HepG2 (cell line): ENCODE results near the gene CNEP1R1. TPM values are rescaled to one million over a fixed set of nuclear protein-coding genes. Genes with fewer than 3 reads are reported as not detected.

Source experiments
- E2F2 ChIP-seq: sonication (generic); formaldehyde crosslinking; IDR thresholded peaks from 2 replicates; pipeline ENCODE4 v1.4.0; 2020; ENCODE audit warnings: missing genetic modification reagents, borderline replicate concordance
- EEA1 ChIP-seq: sonication (generic); formaldehyde crosslinking; IDR thresholded peaks from 2 replicates; pipeline ENCODE4 v1.5.1; 2020; ENCODE audit warnings: mild to moderate bottlenecking, missing genetic modification reagents, borderline replicate concordance
- GZF1 ChIP-seq: sonication (generic); formaldehyde crosslinking; IDR thresholded peaks from 2 replicates; pipeline ENCODE4 v1.5.1; 2020; ENCODE audit warnings: mild to moderate bottlenecking, missing genetic modification reagents
- HOXD1 ChIP-seq: sonication (generic); formaldehyde crosslinking; IDR thresholded peaks from 2 replicates; pipeline ENCODE4 v1.5.0; 2020; ENCODE audit warnings: missing genetic modification reagents
- MEF2D ChIP-seq: sonication (generic); formaldehyde crosslinking; IDR thresholded peaks from 2 replicates; pipeline ENCODE4 v1.5.1; 2020; ENCODE audit warnings: mild to moderate bottlenecking, missing genetic modification reagents
- NR1H2 ChIP-seq: sonication (generic); formaldehyde crosslinking; IDR thresholded peaks from 2 replicates; pipeline ENCODE4 v1.8.1; 2022; ENCODE audit warnings: low read depth, missing genetic modification reagents, borderline replicate concordance
- SRY ChIP-seq: sonication (generic); formaldehyde crosslinking; IDR thresholded peaks from 2 replicates; pipeline ENCODE4 v1.8.0; 2022; ENCODE audit warnings: mild to moderate bottlenecking, missing genetic modification reagents
- TAF15 ChIP-seq: fragments of 200-400 bp; formaldehyde crosslinking; IDR thresholded peaks from one replicate; pipeline ENCODE4 v1.6.1; 2018; ENCODE audit warnings: mild to moderate bottlenecking, low read depth, low read length; ENCODE audit not compliant: poor library complexity, severe bottlenecking
- XRCC5 ChIP-seq: fragments of 200-400 bp; formaldehyde crosslinking; optimal IDR thresholded peaks from 2 replicates; pipeline ENCODE3; 2017; ENCODE audit warnings: mild to moderate bottlenecking, low read length
- ZFP91 ChIP-seq: sonication (generic); formaldehyde crosslinking; IDR thresholded peaks from 2 replicates; pipeline ENCODE4 v1.9.0; 2022; ENCODE audit warnings: missing genetic modification reagents, mild to moderate bottlenecking, borderline replicate concordance
- ZMAT3 ChIP-seq: sonication (generic); formaldehyde crosslinking; conservative IDR thresholded peaks from 2 replicates; pipeline ENCODE4 v1.7.0; 2021; ENCODE audit warnings: missing genetic modification reagents
- ZNF142 ChIP-seq: sonication (generic); formaldehyde crosslinking; IDR thresholded peaks from 2 replicates; pipeline ENCODE4 v1.4.0; 2020; ENCODE audit warnings: missing genetic modification reagents
- ZNF687 ChIP-seq: sonication (generic); formaldehyde crosslinking; IDR thresholded peaks from 2 replicates; pipeline ENCODE4 v1.5.1; 2020; ENCODE audit warnings: mild to moderate bottlenecking, missing genetic modification reagents, moderate library complexity
- ZSCAN31 ChIP-seq: sonication (generic); formaldehyde crosslinking; IDR thresholded peaks from 2 replicates; pipeline ENCODE4 v1.5.0; 2020; ENCODE audit warnings: low read depth, mild to moderate bottlenecking, missing genetic modification reagents
- polyA plus RNA-seq, 8 experiments: library from polyadenylated mRNA; depleted of rRNA in 3 of 8; stranded (reverse) in 7 of 8; unstranded in 1 of 8; fragments of >200 nt; fragmentation: Illumina TruSeq in 4 of 8; extraction: Trizol in 4 of 8; gene quantifications; 2 replicates each; pipeline versions ENCODE4 v1.2.1 to v1.2.3, GENCODE V29; 2011 to 2016; ENCODE audit warnings: low read depth in 4 of 8, missing spikeins in 1 of 8, mixed read lengths in 1 of 8; ENCODE audit not compliant: insufficient read depth in 1 of 8
- total RNA-seq, 5 experiments: library from RNA; depleted of rRNA; stranded (reverse); fragments of >200 nt; fragmentation: Illumina TruSeq; extraction: Trizol; gene quantifications; 2 replicates each; pipeline ENCODE4 v1.2.3, GENCODE V29; 2016; ENCODE audit warnings: low read depth in 1 of 5

CNEP1R1 gene
- total and polyA plus RNA-seq, 2 of the 13 experiments (the other 11 are each of a cell fraction or from before 2014, with no cell fraction given): 23.6 to 26.8 TPM

GRCh38 chr16:50066482-50067289, 41.7 kb downstream of the CNEP1R1 start (continued):
- TF ChIP-seq ZSCAN31 (CRISPR knock-in tag) (0 out of 2 replicates have a peak, but pooled peaks have one; percentile 33), ZMAT3 (CRISPR knock-in tag) (peak; percentile 64; the same call in 1 of the 2 replicates), SRY (peak; percentile 85; the same call in 1 of the 2 replicates), NR1H2 (CRISPR knock-in tag) (no peak), E2F2 (CRISPR knock-in tag) (peak; percentile 15; the same call in 1 of the 2 replicates), TAF15 (no peak), EEA1 (CRISPR knock-in tag) (peak; percentile 83; the same call in 1 of the 2 replicates), HOXD1 (CRISPR knock-in tag) (peak; percentile 10; the same call in 1 of the 2 replicates), GZF1 (0 out of 2 replicates have a peak, but pooled peaks have one; percentile 12), ZNF687 (peak; percentile 3; the same call in 1 of the 2 replicates), XRCC5 (peak; percentile 19), ZFP91 (CRISPR knock-in tag) (0 out of 2 replicates have a peak, but pooled peaks have one; percentile 2), ZNF142 (CRISPR knock-in tag) (peak; percentile 85; the same call in 1 of the 2 replicates), MEF2D (CRISPR knock-in tag) (peak; percentile 28)
